Activated naive CD4-positive, alpha-beta T cell treated with anti-CD3 and anti-CD28 coated beads, Interleukin-2, amount 50 U/mL, for 24 hours (primary cell): Measurements from ENCODE around the gene HS6ST1.

Experiments used
- H3K27ac Mint-ChIP-seq: one replicate; pipeline ENCODE4 v1.8.0; 2021; ENCODE audit warnings: mild to moderate bottlenecking, mixed read lengths
- H3K27me3 Mint-ChIP-seq: one replicate; pipeline ENCODE4 v1.8.0; 2021; ENCODE audit warnings: mixed read lengths
- H3K36me3 Mint-ChIP-seq: one replicate; pipeline ENCODE4 v1.8.0; 2021; ENCODE audit warnings: mixed read lengths
- H3K4me1 Mint-ChIP-seq: one replicate; pipeline ENCODE4 v1.8.0; 2021; ENCODE audit warnings: mixed read lengths
- H3K4me3 Mint-ChIP-seq: one replicate; pipeline ENCODE4 v1.8.0; 2021; ENCODE audit warnings: mild to moderate bottlenecking, mixed read lengths
- H3K9me3 Mint-ChIP-seq: one replicate; pipeline ENCODE4 v1.8.0; 2021; ENCODE audit warnings: mixed read lengths

The HS6ST1 gene

GRCh38 chr2:128310094-128310716 is 8.5 kb downstream of the HS6ST1 start:
- Mint-ChIP-seq H3K9me3 (no peaks in the 10 kb centered on the region), H3K4me1 (peaks cover 36% of the 10 kb centered on the region), H3K4me3 (no peak overlapping the region), H3K27me3 (no peaks in the 10 kb centered on the region), H3K27ac (no peak overlapping the region), H3K36me3 (peaks cover 2% of the 10 kb centered on the region)

GRCh38 chr2:128309280-128310093 is 9.2 kb downstream of the HS6ST1 start:
- Mint-ChIP-seq H3K4me1 (peaks cover 32% of the 10 kb centered on the region), H3K36me3 (no peaks in the 10 kb centered on the region), H3K27ac (no peak overlapping the region), H3K4me3 (no peak overlapping the region), H3K9me3 (no peaks in the 10 kb centered on the region), H3K27me3 (no peaks in the 10 kb centered on the region)

- Mint-ChIP-seq H3K9me3 (no peaks in the 10 kb centered on the region), H3K4me3 (no peak overlapping the region), H3K27me3 (no peaks in the 10 kb centered on the region), H3K4me1 (peaks cover 26% of the 10 kb centered on the region), H3K36me3 (no peaks in the 10 kb centered on the region), H3K27ac (no peak overlapping the region)
Observed at GRCh38 chr2:128308889-128309279, 9.8 kb downstream of the HS6ST1 start.

DNA sequence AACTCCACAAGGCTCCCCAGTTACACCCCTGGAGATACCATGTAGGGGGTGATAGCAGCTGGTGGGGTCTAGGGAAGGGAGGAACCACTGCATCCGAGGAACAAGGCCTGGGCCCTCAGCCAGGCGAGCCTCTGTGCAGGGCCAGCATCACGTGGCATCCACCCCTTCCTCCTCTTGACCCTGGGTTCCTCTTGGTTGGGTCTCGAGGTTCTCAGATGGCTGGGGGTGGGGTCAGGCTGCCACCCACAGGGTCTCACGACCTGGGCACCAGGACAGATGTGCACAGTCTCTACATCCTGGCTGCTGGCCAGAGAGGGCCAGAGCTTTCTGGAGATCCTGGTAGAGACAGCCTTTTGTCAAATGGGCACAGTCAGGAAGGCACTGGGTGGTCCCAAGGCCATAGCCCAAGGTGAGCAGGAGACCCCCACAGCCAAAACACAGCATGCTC is 10.4 kb downstream of the HS6ST1 start:
- H3K4me3 Mint-ChIP-seq = no peak overlapping the region
- H3K27ac Mint-ChIP-seq = no peak overlapping the region
- no peaks in the 10 kb centered on the region for H3K9me3 Mint-ChIP-seq
- H3K36me3 Mint-ChIP-seq = no peaks in the 10 kb centered on the region
- H3K27me3 Mint-ChIP-seq = no peaks in the 10 kb centered on the region
- peaks cover 20% of the 10 kb centered on the region for H3K4me1 Mint-ChIP-seq

DNA sequence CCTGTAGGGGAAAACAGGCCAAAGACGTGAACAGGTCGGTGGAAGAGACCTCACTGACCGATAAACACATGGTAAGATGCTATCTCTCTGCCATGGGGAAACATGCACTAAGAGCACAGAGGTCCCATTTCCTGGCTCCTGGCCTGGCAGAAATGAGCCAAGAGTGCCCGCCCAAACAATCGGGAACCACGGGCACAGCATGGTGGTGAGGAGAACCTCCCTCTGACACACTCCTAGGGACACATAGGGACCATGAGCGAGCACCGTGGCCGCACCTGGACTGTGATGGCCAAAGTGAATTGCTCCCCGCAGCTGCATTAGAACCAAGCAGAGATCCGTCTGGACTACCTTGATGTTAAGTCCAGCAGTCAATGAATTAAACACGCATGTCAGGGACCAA is 11.1 kb downstream of the HS6ST1 start:
- H3K27ac Mint-ChIP-seq = no peak overlapping the region
- no peaks in the 10 kb centered on the region for H3K9me3 Mint-ChIP-seq
- H3K4me1 Mint-ChIP-seq = peaks cover 14% of the 10 kb centered on the region
- no peaks in the 10 kb centered on the region for H3K27me3 Mint-ChIP-seq
- no peaks in the 10 kb centered on the region for H3K36me3 Mint-ChIP-seq
- no peak overlapping the region for H3K4me3 Mint-ChIP-seq

- peaks cover 11% of the 10 kb centered on the region for H3K4me1 Mint-ChIP-seq
- H3K36me3 Mint-ChIP-seq = no peaks in the 10 kb centered on the region
- no peaks in the 10 kb centered on the region for H3K27me3 Mint-ChIP-seq
- H3K4me3 Mint-ChIP-seq = no peak overlapping the region
- H3K9me3 Mint-ChIP-seq = no peaks in the 10 kb centered on the region
- no peak overlapping the region for H3K27ac Mint-ChIP-seq
Observed at GRCh38 chr2:128306931-128307460, 11.7 kb downstream of the HS6ST1 start.

DNA sequence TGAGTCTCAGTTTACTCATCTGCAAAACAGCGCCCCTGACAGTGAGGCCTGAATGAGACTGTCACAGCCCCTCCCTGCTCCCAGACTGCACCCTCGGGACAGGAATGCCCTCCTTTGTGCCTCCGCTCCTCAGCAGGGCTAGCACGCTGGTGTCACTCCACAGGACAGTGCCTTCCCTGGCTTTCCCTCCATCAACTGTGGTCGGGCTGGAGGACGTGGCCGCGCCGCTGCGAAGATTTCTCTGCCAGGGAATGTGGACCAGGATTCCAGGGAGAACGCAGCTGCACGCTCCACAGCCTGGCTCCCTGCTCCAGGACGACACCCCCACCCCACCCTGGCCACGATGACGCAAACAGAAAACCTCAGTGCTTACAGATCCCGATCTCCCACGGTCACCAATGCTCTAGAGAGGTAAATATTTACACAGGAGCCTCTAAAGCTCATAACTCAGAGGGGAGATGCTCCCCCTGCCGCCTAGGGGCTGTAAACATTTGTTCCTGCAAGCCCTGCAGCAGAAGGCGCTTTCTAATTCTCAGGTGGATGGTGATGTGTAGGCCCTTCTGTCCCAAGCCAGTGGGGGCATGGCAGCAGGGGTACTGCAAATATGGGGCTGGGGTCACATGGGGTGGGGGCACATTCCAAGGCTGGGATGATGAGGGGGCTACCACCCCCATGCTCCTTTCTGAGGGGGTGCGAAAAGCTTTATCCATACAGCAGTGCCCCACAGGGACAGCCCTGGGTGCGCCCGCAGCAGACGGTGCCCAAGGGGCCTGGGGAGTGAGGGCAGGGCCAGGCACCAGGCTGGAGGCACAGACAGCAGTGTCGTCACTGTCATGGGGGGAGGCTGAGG is 12.4 kb downstream of the HS6ST1 start:
- H3K9me3 Mint-ChIP-seq = no peaks in the 10 kb centered on the region
- H3K27me3 Mint-ChIP-seq = no peaks in the 10 kb centered on the region
- peaks cover 10% of the 10 kb centered on the region for H3K4me1 Mint-ChIP-seq
- no peak overlapping the region for H3K4me3 Mint-ChIP-seq
- H3K36me3 Mint-ChIP-seq = no peaks in the 10 kb centered on the region
- H3K27ac Mint-ChIP-seq = no peak overlapping the region

GRCh38 chr2:128305555-128306080 is 13.1 kb downstream of the HS6ST1 start:
- Mint-ChIP-seq H3K9me3 (no peaks in the 10 kb centered on the region), H3K4me3 (no peak overlapping the region), H3K27me3 (no peaks in the 10 kb centered on the region), H3K36me3 (no peaks in the 10 kb centered on the region), H3K27ac (no peak overlapping the region), H3K4me1 (peaks cover 4% of the 10 kb centered on the region)

DNA sequence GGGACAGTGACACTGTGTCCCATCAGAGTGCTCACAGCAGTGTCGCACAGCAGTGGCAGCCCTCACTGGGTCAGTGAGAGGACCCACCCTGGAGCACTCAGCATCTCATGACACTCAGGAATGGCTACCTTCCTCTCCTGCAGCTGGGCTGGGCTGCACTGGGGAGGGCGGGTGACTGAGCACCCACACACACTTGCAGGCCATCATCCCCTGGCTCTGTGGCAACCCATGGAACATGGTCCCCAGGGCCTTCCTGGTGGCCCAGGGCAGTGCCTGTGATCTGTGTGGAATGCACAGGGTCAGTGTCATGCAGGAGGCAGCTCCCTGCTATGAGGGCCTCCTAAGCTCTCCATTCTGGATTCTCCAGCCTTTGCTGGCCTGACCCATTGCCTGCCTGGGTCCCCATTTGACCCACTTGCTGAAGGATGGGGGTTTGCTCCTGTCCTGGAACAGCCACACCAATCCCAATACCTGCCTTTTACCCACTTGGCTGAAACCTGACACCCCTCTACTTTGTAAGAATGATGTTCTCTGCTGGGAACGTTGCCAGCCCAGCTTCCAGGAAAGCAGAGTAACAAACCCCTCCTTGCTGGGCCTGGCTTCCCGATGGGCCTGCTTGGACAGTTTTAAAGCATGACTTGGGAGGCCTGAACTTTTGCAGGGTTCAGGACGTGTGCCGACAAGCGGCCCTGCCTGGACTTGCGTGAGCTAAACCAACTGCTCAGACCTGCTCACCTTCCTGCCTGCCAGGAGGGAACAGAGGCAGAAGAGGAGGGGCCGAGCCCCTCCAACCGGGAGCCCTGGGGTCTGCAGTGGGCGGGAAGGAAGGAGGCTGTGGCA is 13.7 kb downstream of the HS6ST1 start:
- Mint-ChIP-seq H3K4me3 (no peak overlapping the region), H3K4me1 (peaks cover 4% of the 10 kb centered on the region), H3K27me3 (no peaks in the 10 kb centered on the region), H3K27ac (no peak overlapping the region), H3K36me3 (no peaks in the 10 kb centered on the region), H3K9me3 (no peaks in the 10 kb centered on the region)

DNA sequence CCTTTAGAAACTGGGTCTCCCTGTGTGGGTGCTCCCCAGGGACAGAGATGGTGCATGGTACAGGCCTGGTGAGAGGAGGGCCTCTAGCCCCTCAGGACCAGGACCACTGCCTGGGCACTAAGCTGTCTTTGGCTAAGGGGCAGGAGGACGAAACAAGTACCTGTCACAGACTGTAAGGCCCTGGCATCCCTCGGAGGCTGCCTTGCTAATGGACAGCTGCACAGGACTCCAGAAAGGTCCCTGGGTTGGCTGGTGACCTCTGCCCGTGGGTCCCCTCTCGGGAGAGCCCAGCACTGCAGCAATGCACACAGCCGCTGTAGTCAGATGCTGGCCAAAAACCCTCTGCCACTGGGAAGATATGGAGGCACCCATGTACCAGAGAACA is 14.3 kb downstream of the HS6ST1 start:
- Mint-ChIP-seq H3K4me3 (no peak overlapping the region), H3K36me3 (no peaks in the 10 kb centered on the region), H3K27me3 (no peaks in the 10 kb centered on the region), H3K27ac (no peak overlapping the region), H3K4me1 (peaks cover 4% of the 10 kb centered on the region), H3K9me3 (no peaks in the 10 kb centered on the region)

DNA sequence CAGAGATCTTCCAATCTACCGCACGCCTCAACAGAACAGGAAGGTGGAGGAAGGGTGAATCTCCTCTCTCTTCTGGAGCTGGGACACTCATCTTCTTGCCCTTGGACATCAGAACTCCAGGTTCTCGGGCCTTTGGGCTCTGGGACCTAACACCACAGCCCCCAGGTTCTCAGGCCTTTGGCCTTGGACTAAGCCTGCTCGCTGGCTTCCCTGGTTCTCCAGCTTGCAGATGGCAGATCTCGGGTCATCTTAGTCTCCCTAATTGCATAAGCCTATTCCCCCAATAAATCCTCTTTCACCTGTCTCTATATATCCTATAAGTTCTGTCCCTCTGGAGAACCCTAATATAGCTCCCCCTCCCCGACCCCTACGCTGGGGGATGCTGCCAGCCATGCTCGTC is 14.8 kb downstream of the HS6ST1 start:
- Mint-ChIP-seq H3K4me1 (peaks cover 4% of the 10 kb centered on the region), H3K4me3 (no peak overlapping the region), H3K36me3 (no peaks in the 10 kb centered on the region), H3K9me3 (no peaks in the 10 kb centered on the region), H3K27me3 (no peaks in the 10 kb centered on the region), H3K27ac (no peak overlapping the region)

DNA sequence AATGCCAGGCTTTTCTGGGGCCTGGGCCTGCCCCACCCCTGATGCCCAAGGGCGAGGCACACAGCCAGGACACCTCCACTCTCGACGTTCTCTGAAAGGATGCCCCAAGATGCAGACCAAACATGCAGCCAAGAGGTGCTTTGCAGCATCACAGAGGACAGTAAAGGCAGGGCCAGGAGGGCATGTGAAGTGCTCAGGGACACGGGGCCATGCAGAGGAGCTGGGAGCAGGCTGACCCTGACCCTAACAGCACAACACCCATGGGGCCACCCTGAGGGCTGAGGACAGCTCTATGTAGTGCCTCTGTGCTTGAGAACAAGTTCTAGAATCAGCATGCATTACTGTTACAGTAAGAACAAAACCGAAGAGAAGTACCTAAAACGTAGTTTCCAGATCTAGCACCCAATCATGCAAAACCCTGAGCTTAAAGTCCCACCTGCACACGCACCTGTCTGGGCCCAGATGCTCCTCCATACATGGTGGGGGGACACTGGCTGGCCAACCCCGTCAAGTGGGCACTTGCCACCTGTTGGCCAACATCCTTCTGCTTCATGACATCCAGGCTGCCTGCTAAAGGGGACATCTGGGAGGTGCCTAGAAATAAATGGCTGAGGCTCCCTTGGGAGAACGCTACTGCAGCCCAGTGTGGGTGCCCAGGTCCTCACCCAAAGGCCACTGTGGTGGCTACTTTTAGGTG is 15.4 kb downstream of the HS6ST1 start:
- Mint-ChIP-seq H3K9me3 (no peaks in the 10 kb centered on the region), H3K4me3 (no peak overlapping the region), H3K36me3 (peaks cover 3% of the 10 kb centered on the region), H3K27me3 (no peaks in the 10 kb centered on the region), H3K27ac (no peak overlapping the region), H3K4me1 (peaks cover 7% of the 10 kb centered on the region)

DNA sequence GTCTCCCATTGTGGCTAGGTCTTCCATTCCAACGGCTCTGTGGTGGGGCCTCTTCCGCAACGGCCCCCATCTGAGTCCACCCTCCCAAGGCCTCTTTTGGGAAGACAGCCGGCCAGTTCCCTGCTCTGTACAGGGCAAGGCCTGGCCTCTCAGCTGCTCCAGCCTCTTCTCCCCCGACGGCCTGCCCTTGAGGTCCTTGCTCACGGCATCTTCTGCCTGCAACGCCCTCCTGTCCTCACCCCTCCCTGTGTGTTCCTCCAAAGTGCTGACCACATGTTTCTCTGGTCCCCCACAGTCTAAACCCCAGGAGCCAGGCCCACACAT is 16.0 kb downstream of the HS6ST1 start:
- Mint-ChIP-seq H3K9me3 (no peaks in the 10 kb centered on the region), H3K36me3 (peaks cover 3% of the 10 kb centered on the region), H3K27ac (no peak overlapping the region), H3K4me1 (peaks cover 4% of the 10 kb centered on the region), H3K4me3 (no peak overlapping the region), H3K27me3 (no peaks in the 10 kb centered on the region)

DNA sequence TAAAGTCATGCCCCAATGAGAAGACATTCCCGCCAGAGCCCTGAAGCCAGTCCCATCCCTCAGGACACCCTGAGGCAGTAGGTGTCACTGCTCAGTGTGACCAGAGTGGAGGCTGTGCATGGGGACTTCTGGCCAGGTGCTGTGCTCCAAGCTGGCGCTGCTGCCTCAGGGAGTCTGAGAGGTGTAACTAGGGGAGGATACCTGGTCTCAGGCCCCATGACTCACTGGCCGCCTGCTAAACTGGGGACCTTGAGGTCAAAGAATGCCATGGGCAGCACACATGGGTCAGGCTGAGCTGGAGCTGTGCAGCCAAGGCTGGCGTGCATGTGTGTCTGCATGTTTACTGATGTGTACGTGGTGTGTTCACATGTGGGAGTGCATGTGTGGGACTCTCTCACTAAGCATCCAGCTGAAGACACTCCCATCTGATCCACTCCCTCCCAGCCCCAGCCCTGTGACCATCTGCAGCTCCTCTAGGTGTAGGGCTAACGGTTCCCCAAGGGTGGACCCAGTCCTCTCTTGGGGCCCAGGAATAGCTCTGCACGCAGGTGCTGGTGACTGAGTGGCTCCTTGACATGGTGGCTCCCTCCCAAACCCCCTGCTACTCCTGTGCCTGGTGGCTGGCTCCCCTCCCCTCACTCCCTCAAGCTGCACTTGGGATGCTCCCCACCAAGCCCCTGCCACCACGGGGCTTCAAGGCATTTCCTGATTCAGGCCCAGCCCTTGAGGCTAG is 16.5 kb downstream of the HS6ST1 start:
- Mint-ChIP-seq H3K27ac (no peak overlapping the region), H3K36me3 (peaks cover 3% of the 10 kb centered on the region), H3K9me3 (no peaks in the 10 kb centered on the region), H3K4me3 (no peak overlapping the region), H3K27me3 (no peaks in the 10 kb centered on the region), H3K4me1 (peaks cover 4% of the 10 kb centered on the region)
